BLaER1 treated with 17β-estradiol and CSF1 and Interleukin-3, amounts not matched to agents 10 nM and 100 nM (cell line): ENCODE measurements around the gene NAT14.
A peak's percentile ranks its signal among the peaks of the same experiment; 100 is the strongest.

Experiments
- H3K27ac ChIP-seq, 11 experiments: shearing (Covaris generic); formaldehyde crosslinking; 2 replicates each; pipeline ENCODE4 v1.8.1; 2022
- H3K27me3 ChIP-seq, 11 experiments: shearing (Covaris generic); formaldehyde crosslinking; 2 replicates each; pipeline ENCODE4 v1.8.1; 2022
- H3K36me3 ChIP-seq, 11 experiments: shearing (Covaris generic); formaldehyde crosslinking; 2 replicates each; pipeline ENCODE4 v1.8.1; 2022
- H3K4me1 ChIP-seq, 10 experiments: shearing (Covaris generic); formaldehyde crosslinking; 2 replicates each; pipeline ENCODE4 v1.8.1; 2022
- H3K4me2 ChIP-seq, 11 experiments: shearing (Covaris generic); formaldehyde crosslinking; 2 replicates each; pipeline ENCODE4 v1.8.1; 2022
- H3K4me3 ChIP-seq, 10 experiments: shearing (Covaris generic); formaldehyde crosslinking; 2 replicates each; pipeline ENCODE4 v1.8.1; 2022
- H3K9ac ChIP-seq, 11 experiments: shearing (Covaris generic); formaldehyde crosslinking; 2 replicates each; pipeline ENCODE4 v1.8.1; 2022
- H3K9me3 ChIP-seq, 11 experiments: shearing (Covaris generic); formaldehyde crosslinking; replicated peaks in 1 of 11; 2 replicates each; pipeline ENCODE4 v1.8.1; 2022
- H4K20me1 ChIP-seq, 11 experiments: shearing (Covaris generic); formaldehyde crosslinking; 2 replicates each; pipeline ENCODE4 v1.8.1; 2022
- Cebpa-rat ChIP-seq, 11 experiments: shearing (Covaris generic); IDR thresholded peaks; 2 replicates each; pipeline ENCODE4 v1.8.1; 2022

Gene NAT14

DNA sequence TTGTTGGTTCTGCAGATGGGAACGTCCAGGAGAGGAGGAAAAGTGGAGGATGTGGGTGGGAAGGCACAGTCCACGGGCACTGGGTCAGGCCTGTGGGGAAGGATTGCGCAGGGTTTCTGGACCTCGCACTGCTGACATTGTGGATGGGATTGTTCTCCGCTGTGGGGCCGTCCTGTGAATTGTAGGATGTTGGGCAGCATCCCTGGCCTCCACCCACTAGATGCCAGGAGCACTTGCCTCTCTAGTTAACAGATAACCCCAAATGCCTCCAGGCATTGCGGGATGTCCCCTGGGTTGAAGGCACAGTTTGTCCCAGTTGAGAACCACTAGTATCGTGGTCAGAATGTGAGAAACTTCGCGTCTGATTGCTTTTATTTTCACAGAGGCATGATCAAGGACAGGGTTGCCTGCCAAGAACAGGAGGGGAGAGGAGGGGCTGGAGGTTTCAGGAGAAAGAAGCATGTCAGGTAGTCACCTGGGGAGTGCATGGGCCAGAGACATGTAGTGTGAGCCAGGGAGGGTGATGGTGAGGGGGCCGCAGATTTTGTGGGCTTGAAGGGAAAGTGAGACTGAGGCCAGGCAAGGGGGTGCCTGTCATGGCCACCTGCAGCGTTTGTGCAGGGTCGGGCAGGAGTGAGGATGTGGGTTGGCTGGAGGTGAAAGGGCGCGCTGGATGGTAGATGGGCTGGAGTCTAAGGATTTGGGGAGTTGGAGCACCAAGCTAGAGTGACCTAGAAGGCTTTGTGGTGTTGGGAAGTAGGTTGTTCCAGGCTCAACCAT lies 5.3 kb upstream of the NAT14 start:
- H4K20me1 ChIP-seq = peaks cover 0 to 46% (median 13%) of the 10 kb centered on the region in 11 experiments; a peak in 13 of 22 replicates

DNA sequence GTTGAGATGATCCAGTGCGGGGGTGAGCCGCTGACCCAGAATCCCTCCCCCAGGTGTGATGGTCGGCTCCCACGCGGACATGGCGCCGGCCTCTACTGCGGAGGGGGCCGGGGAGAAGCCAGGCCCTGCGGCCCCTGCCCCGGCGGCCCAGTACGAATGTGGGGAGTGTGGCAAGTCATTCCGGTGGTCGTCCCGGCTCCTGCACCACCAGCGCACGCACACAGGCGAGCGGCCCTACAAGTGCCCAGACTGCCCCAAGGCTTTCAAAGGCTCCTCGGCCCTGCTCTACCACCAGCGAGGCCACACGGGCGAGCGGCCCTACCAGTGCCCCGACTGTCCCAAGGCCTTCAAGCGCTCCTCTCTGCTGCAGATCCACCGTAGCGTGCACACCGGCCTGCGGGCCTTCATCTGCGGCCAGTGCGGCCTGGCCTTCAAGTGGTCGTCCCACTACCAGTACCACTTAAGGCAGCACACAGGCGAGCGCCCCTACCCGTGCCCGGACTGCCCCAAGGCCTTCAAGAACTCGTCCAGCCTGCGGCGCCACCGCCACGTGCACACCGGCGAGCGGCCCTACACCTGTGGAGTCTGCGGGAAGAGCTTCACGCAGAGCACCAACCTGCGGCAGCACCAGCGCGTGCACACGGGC lies 3.7 kb upstream of the NAT14 start:
- H3K9ac ChIP-seq = no peak overlapping the region
- H4K20me1 ChIP-seq = peaks cover 0 to 50% (median 13%) of the 10 kb centered on the region in 11 experiments; a peak in 13 of 22 replicates
- peaks cover 4 to 32% (median 12%) of the 10 kb centered on the region in 11 experiments; a peak in 15 of 22 replicates for H3K36me3 ChIP-seq
- no peak overlapping the region for H3K4me3 ChIP-seq
- no peak for TF ChIP-seq Cebpa-rat (IDR thresholded peaks at IDR 0.05)
- H3K9me3 ChIP-seq = no peaks in the 10 kb centered on the region
- H3K4me1 ChIP-seq = peaks cover 47 to 57% (median 54%) of the 10 kb centered on the region in 10 experiments
- H3K4me2 ChIP-seq = no peak overlapping the region
- H3K27me3 ChIP-seq = no peaks in the 10 kb centered on the region
- H3K27ac ChIP-seq = no peak overlapping the region

More for the DNA sequence above, 5.3 kb upstream of the NAT14 start:
- H3K27ac ChIP-seq = no peak overlapping the region
- no peaks in the 10 kb centered on the region for H3K9me3 ChIP-seq
- H3K4me1 ChIP-seq = peaks cover 44 to 60% (median 55%) of the 10 kb centered on the region in 10 experiments
- H3K27me3 ChIP-seq = no peaks in the 10 kb centered on the region
- H3K4me2 ChIP-seq = peak overlapping the region in 10 of 11 experiments; percentile 7 to 92 (median 32); a peak in 14 of 22 replicates
- H3K9ac ChIP-seq = peak overlapping the region in 7 of 11 experiments; percentile 13 to 80 (median 36); a peak in 10 of 22 replicates
- H3K36me3 ChIP-seq = peaks cover 4 to 32% (median 12%) of the 10 kb centered on the region in 11 experiments; a peak in 15 of 22 replicates
- TF ChIP-seq Cebpa-rat (IDR thresholded peaks at IDR 0.05) = no peak
- H3K4me3 ChIP-seq = no peak overlapping the region

DNA sequence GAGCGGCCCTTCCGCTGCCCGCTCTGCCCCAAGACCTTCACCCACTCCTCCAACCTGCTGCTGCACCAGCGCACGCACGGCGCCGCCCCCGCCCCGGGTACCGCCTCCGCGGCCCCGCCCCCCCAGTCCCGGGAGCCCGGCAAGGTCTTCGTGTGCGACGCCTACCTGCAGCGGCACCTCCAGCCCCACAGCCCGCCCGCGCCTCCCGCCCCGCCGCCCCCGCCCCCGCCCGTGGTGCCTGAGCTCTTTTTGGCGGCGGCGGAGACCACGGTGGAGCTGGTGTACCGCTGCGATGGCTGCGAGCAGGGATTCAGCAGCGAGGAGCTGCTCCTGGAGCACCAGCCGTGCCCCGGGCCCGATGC lies 3.2 kb upstream of the NAT14 start:
- H3K4me1 ChIP-seq = peaks cover 52 to 62% (median 59%) of the 10 kb centered on the region in 10 experiments
- H3K4me3 ChIP-seq = no peak overlapping the region

DNA sequence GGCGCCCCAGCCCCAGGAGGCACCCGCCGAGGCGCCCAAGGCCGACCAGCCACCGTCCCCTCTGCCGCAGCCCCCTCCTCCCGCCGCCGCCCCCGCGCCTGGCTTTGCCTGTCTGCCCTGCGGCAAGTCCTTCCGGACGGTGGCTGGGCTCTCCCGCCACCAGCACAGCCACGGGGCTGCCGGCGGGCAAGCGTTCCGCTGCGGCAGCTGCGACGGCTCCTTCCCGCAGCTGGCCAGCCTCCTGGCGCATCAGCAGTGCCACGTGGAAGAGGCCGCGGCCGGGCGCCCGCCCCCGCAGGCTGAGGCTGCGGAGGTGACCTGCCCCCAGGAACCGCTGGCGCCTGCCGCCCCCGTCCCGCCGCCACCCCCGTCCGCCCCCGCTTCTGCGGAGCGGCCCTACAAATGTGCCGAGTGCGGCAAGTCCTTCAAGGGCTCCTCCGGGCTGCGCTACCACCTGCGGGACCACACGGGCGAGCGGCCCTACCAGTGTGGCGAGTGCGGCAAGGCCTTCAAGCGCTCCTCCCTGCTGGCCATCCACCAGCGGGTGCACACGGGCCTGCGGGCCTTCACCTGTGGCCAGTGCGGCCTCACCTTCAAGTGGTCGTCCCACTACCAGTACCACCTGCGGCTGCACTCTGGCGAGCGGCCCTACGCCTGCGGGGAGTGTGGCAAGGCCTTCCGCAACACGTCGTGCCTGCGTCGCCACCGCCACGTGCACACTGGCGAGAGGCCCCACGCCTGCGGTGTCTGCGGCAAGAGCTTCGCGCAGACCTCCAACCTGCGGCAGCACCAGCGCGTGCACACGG lies 2.6 kb upstream of the NAT14 start:
- no peaks in the 10 kb centered on the region for H3K9me3 ChIP-seq
- H3K4me2 ChIP-seq = no peak overlapping the region
- H3K4me3 ChIP-seq = no peak overlapping the region
- H3K27ac ChIP-seq = no peak overlapping the region
- peaks cover 58 to 67% (median 63%) of the 10 kb centered on the region in 10 experiments for H3K4me1 ChIP-seq
- peaks cover 0 to 56% (median 13%) of the 10 kb centered on the region in 11 experiments; a peak in 14 of 22 replicates for H4K20me1 ChIP-seq
- H3K9ac ChIP-seq = no peak overlapping the region
- peaks cover 4 to 32% (median 12%) of the 10 kb centered on the region in 11 experiments; a peak in 15 of 22 replicates for H3K36me3 ChIP-seq
- H3K27me3 ChIP-seq = no peaks in the 10 kb centered on the region
- TF ChIP-seq Cebpa-rat (IDR thresholded peaks at IDR 0.05) = no peak

More for the DNA sequence above, 3.2 kb upstream of the NAT14 start:
- no peak overlapping the region for H3K27ac ChIP-seq
- no peak overlapping the region for H3K9ac ChIP-seq
- peaks cover 4 to 32% (median 12%) of the 10 kb centered on the region in 11 experiments; a peak in 15 of 22 replicates for H3K36me3 ChIP-seq
- H3K9me3 ChIP-seq = no peaks in the 10 kb centered on the region
- H3K4me2 ChIP-seq = no peak overlapping the region
- H3K27me3 ChIP-seq = no peaks in the 10 kb centered on the region
- no peak for TF ChIP-seq Cebpa-rat (IDR thresholded peaks at IDR 0.05)
- peaks cover 0 to 52% (median 13%) of the 10 kb centered on the region in 11 experiments; a peak in 14 of 22 replicates for H4K20me1 ChIP-seq

DNA sequence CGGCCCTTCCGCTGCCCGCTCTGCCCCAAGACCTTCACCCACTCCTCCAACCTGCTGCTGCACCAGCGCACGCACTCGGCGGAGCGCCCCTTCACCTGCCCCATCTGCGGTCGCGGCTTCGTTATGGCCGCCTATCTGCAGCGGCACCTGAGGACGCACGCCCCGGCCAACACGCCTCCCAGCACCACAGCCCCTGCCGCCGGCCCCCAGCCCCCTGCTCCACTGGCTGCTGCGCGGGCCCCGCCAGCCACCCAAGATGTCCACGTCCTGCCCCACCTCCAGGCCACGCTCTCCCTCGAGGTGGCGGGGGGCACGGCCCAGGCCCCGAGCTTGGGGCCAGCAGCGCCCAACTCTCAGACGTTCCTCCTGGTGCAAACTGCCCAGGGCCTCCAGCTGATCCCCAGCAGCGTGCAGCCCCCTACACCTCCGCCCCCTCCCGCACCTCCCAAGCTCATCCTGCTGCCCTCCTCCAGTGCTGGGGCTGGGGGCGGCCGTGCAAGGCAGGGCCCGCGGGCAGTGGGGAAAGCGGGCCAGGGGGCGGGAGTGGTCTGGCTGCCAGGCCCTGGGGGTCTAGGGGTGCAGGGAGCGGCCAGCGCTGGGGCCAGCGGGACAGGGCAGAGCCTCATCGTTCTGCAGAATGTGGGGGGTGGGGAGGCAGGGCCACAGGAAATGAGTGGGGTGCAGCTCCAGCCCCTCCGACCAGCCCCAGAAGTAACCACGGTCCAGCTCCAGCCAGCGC lies 1.9 kb upstream of the NAT14 start:
- Histone ChIP-seq H3K9ac (peak overlapping the region in 4 of 11 experiments; percentile 78 to 83 (median 82); a peak in 4 of 22 replicates), H3K27ac (no peak overlapping the region), H3K9me3 (no peaks in the 10 kb centered on the region), H3K4me3 (no peak overlapping the region), H4K20me1 (peaks cover 0 to 61% (median 12%) of the 10 kb centered on the region in 11 experiments; a peak in 14 of 22 replicates), H3K4me1 (peaks cover 57 to 66% (median 62%) of the 10 kb centered on the region in 10 experiments), H3K36me3 (peaks cover 4 to 32% (median 12%) of the 10 kb centered on the region in 11 experiments; a peak in 15 of 22 replicates), H3K27me3 (no peaks in the 10 kb centered on the region), H3K4me2 (peak overlapping the region in 10 of 11 experiments; percentile 89 to 100 (median 97); a peak in 15 of 22 replicates)
- TF ChIP-seq Cebpa-rat (IDR thresholded peaks at IDR 0.05) = no peak

DNA sequence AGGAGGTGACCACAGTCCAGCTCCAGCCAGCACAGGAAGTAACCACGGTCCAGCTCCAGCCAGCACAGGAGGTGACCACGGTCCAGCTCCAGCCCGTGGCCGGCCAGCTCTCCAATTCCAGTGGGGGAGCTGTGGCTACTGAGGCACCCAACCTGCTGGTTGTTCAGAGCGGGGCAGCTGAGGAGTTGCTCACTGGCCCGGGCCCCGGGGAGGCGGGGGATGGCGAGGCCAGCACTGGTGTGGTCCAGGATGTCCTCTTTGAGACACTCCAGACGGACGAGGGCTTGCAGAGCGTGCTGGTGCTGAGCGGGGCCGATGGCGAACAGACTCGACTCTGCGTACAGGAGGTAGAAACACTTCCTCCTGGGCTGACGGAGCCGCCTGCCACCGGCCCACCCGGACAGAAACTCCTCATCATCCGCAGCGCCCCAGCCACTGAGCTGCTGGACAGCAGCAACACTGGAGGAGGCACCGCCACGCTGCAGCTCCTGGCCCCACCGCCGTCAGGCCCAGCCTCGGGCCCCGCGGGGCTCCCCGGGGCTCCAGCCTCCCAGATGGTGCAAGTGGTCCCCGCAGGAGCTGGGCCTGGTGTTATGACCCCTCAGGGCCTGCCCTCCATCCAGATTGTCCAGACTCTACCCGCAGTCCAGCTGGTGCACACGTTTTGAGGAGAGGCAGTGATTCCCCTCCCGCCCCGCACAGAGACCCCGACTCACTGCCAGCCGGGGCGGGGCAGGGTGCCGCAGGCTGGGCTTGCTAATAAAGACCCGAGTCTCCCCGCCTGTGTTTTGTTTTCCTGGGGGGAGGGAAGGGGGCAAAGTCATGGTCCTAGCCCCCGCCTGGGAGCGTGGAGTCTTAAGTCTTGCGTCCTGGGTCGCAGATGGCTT lies 1.0 kb upstream of the NAT14 start:
- H3K36me3 ChIP-seq = peaks cover 4 to 32% (median 12%) of the 10 kb centered on the region in 11 experiments; a peak in 15 of 22 replicates
- peaks cover 0 to 58% (median 8%) of the 10 kb centered on the region in 11 experiments; a peak in 13 of 22 replicates for H4K20me1 ChIP-seq
- peak overlapping the region; percentile 89 to 100 (median 96) for H3K4me2 ChIP-seq
- no peak for TF ChIP-seq Cebpa-rat (IDR thresholded peaks at IDR 0.05)
- H3K27ac ChIP-seq = peak overlapping the region in 10 of 11 experiments; percentile 63 to 80 (median 72); a peak in 19 of 22 replicates
- H3K4me1 ChIP-seq = peaks cover 56 to 64% (median 60%) of the 10 kb centered on the region in 10 experiments
- H3K9ac ChIP-seq = peak overlapping the region; percentile 71 to 83 (median 78)
- H3K9me3 ChIP-seq = no peaks in the 10 kb centered on the region
- no peaks in the 10 kb centered on the region for H3K27me3 ChIP-seq
- peak overlapping the region; percentile 64 to 79 (median 68) for H3K4me3 ChIP-seq

DNA sequence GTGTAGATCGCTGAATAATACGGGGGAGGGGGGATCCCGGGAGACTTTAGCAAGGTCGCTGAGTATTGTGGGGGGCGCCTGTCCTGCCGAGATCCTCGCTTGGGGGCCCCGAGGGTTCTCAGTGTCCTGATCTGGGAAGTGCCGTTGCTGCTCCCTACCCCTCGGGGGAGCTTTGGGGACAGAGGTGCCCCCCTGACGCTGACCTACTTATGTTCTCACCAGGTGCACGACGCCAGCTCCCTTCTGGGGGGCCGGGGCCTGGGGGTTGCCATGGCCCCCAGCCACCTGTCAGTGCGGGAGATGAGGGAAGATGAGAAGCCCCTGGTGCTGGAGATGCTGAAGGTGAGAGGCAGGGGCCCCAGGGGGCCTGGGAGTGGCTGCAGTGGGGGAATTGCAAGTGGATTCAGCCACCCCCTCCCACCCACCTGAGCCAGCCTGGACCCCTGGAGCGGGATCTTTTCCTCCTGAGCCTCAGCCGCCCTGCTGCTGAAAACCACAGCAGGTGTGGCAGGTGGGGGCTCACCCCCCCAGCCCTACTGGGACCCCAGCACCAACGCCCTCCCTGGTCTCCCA lies 537 bp downstream of the NAT14 start:
- Histone ChIP-seq H3K36me3 (peaks cover 4 to 31% (median 12%) of the 10 kb centered on the region in 11 experiments; a peak in 15 of 22 replicates), H3K9me3 (no peaks in the 10 kb centered on the region), H3K27me3 (no peaks in the 10 kb centered on the region), H4K20me1 (peaks cover 0 to 46% (median 0%) of the 10 kb centered on the region in 11 experiments; a peak in 10 of 22 replicates), H3K9ac (peak overlapping the region; percentile 71 to 83 (median 78)), H3K4me3 (peak overlapping the region; percentile 64 to 79 (median 68)), H3K4me2 (peak overlapping the region; percentile 89 to 100 (median 96)), H3K4me1 (peaks cover 51 to 66% (median 59%) of the 10 kb centered on the region in 10 experiments), H3K27ac (peak overlapping the region; percentile 62 to 80 (median 72))
- no peak for TF ChIP-seq Cebpa-rat (IDR thresholded peaks at IDR 0.05)
